HG02973 (cell line): ENCODE measurements around the gene HHIPL1.

Source experiments
- ATAC-seq: cut with Tn5 transposase; IDR thresholded peaks from one replicate; pipeline ENCODE4 v1.9.1; 2021; ENCODE audit warnings: moderate library complexity; ENCODE audit not compliant: unreplicated experiment

HHIPL1 gene

DNA sequence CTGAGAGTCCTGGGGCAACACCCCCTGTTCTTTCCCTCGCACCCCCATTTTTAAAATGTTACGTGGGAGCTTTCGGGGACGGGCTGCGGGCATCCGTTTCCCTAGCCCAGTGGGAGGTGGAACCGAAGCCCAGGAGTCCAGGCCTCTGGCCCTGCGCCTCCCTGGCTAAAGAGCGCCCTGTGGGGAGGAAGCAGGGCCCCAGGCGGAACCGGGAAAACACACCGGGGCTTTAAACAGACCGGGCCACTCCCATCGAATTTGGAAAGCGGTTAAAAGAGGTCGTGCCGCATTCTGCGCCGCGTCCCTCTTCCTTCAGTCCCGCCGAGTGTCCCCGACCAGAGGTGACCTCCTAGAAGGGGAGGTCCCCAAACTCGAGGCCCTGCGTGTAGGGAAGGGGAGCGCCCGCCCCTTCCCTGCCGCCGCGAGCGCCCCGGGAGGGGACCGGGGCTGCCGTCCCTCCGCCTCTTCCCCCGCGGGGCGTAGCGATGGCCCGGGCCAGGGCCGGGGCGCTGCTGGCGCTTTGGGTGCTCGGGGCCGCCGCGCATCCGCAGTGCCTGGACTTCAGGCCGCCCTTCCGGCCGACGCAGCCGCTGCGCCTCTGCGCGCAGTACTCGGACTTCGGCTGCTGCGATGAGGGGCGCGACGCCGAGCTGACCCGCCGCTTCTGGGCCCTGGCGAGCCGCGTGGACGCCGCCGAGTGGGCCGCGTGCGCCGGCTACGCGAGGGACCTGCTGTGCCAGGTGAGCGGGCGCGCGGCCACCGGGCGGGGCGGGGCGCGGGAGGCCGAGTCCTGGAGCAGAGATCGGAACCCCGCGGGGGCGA lies at the start of gene HHIPL1:
TSS of gene HHIPL1 (plus strand) at position 407 of the 822 bp plus-strand sequence. CDS start at position 486, 79 bp downstream.
- no peak for ATAC-seq

DNA sequence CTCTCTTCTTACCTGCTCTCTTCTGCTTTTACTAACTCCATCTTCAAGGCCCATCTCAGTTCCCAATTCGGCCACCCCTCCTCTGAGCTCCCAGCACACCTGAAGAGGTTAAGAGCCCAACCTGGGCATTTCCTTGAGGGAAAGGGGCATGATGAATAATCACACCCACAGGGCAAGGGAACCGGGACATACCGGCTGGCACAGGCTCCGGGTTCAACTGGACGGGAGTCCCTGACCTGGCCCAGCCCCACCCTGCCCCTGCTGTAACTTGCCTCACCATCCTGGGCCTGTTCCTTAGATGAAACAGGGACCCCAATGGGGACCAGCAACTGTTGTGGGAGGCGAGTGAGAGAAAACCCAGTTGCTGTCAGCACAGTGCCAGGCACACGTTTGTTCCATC lies 49.4 kb upstream of the HHIPL1 start:
- ATAC-seq = no peak

DNA sequence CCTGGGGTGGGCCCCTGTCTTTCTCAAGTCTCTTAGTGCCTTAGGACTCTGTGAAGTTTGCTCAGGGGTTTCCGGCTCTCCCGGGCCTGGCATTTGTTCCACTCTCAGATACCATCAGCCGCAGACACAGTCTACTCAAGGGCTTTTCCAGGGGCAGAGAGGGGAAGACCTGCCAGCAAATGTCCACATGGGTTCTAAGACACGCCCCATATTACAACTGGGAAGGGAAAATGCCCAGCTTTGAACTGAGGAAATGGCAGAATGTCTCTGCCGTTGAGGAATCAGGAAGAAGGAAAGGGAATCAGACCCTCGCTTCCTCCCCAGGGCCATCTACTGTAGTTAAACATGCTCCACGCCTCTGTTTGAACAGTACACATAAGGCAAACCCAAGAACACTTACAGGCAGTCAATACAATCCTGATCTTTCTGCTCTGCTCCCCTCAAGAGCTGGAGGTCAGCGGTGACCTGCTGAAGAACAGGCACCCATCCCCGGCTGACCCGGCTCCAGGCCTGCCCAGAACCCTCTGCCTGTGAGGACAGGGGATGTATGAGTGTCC lies 48.8 kb upstream of the HHIPL1 start:
- ATAC-seq = no peak

- ATAC-seq = no peak
Measured at GRCh38 chr14:99596772-99597171, 48.2 kb upstream of the HHIPL1 start.

GRCh38 chr14:99597911-99598600 lies 46.9 kb upstream of the HHIPL1 start:
- no peak for ATAC-seq

DNA sequence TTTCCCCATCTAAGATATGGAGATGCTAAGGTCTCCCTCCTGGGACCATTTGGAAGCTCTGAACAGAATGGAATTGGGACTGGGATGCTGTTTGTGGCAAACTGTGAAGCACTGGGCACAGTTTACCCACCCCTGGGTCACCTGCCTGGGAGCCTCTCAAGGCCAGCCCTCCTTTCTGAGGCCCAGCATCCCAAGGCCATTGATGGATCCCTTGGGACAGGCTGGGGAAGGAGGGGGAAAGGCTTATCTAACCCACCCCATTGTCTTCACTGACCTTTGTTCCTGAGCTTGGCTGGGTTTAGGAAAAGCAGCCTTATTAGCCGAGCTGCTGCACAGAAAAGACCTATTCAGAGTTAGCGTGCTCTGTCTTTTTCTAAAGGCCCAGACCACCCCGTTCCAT lies 46.2 kb upstream of the HHIPL1 start:
- no peak for ATAC-seq

GRCh38 chr14:99599393-99599792 lies 45.5 kb upstream of the HHIPL1 start:
- ATAC-seq = no peak

GRCh38 chr14:99600232-99600888 lies 44.6 kb upstream of the HHIPL1 start:
- ATAC-seq = no peak

- no peak for ATAC-seq
Measured at GRCh38 chr14:99601361-99601831, 43.5 kb upstream of the HHIPL1 start.

DNA sequence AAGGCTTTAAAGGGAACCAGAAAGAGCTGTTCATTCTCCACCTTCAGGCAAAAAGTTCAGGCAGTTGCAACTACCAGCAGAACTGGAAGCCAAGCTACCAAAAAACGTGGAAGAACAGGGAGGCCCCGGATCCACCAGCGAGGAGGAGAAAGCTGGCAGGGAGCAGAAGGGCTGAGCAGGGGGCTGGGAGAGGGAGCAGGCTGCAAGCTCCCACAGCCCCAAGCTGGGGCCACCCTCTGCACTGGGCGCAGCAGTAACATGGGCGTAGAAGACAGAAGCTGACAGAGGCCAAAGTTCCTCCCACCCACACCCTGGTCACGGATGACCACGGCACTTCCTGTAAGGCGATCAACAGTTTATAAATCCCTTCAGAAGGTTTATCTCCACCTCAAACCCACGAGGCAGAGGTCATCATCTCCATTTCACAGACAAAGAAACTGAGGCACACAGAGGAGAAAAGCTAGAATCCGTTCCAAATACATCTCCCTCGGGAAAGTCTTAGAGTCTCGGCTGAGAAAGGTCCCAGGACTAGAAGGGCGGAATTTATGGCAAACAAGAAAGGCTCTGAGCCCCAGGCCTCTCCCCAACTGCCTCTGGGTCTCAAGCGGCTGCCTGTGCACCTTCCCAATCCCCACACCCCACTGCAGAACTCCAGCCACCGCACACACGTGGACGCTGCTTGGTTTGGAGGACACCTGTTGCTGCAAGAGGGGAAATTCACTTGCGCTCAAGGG lies 42.7 kb upstream of the HHIPL1 start:
- ATAC-seq = no peak

GRCh38 chr14:99602788-99603415 lies 42.0 kb upstream of the HHIPL1 start:
- no peak for ATAC-seq

DNA sequence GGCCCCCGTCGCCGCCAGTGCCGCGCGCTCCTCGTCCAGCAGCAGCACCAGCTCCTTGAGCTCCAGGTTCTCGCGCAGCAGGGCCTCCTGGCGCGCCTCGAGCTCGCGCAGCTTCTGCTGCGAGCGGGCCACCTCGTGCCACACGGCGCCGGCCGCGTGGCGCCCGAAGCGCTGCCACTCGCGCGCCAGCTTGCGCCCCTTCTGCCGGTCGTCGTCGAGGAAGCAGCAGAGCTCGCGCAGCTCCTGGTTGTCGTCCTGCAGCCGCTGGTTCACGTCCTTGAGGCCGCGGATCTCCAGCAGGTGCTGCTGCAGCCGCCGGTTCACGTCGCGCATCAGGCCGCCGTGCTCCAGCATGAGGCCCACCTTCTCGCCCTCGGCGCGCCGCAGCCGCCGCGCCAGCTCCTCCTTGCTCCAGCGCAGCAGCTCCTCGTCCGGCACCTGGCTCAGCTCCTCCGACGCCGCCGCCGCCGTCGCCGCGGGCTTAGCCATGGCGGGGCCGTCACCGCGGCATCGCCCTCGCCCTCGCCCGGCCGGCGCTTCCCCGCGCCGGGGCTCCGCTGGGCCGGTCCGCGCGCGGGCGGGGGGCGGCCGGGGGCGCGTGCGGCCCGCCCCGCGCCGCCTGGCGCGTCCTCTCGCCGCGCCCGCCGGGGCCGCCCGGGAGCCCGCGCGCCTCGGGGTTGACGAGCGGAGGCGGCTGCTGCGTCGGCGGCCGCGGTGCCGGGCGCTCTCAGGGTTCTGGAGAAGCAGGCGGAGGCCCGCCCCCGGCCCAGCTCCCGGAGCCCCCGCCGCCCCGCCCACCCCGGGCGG lies 41.3 kb upstream of the HHIPL1 start, which contains the start of gene CCDC85C:
TSS of gene CCDC85C (minus strand) at position 737 of the 807 bp plus-strand sequence. CDS start at position 489, 248 bp downstream.
- ATAC-seq = peak; percentile 7

GRCh38 chr14:99604278-99604765 lies 40.6 kb upstream of the HHIPL1 start:
- ATAC-seq = peak; percentile 84

DNA sequence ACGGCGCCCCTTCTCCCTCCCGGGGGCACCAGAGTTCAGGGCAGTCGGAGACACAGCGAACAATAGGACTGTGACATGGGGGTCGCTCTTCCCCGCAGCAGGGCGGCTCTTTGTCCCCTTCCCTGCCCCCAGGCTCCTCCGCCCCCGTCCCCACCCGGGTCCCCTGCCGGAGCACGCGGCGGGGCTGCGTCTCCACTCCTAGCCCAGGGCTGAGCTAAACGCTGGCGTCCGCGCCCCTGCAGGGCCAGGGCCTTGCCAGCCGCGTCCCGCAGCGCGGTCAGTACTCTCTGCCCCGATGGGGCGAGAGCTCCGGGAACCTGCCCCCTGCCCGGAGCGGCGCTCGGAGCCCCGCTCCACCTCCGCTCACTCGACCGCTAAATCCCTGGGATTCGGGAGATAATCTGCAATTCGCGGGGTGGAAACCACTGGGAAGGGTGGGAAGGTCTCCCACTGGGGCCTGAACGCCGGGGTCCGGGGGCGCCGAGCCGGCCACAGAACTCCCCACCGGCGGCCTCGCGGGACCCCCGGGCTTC lies 40.1 kb upstream of the HHIPL1 start:
- peak; percentile 6 for ATAC-seq

DNA sequence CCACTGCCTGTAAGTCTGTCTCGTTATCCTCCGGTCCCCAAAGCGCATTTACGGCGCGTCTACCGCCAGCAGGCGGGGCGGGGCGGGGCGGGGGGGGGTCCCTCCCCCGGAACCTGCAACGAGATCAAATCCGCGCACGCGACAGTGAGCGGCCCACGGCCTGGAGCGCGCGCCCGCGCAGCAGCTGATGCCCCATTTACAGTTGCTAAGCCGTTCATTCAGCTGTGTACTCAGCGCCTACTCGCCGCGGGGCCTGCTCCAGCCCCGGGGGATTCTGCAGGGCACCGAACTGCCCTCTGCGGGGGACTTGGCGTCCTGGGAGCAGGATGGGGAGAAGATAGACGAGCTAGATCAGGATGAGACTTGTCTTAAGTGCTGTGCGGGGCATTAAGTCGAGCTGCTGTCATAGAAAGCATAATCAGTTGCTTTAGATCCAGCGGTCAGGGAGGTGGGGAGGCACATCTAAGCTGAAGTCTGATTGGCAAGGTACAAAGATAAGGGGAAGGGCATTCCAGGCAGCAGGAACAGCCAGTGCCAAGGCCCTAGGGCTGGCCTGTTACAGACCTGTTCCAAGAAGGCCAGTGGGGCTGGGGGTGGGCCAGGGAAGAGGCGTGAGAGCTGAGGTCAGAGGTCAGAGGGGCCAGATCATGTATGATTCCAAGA lies 39.5 kb upstream of the HHIPL1 start:
- no peak for ATAC-seq

GRCh38 chr14:99606359-99606758 lies 38.6 kb upstream of the HHIPL1 start:
- no peak for ATAC-seq

GRCh38 chr14:99608591-99608990 lies 36.3 kb upstream of the HHIPL1 start:
- ATAC-seq = no peak
